OCI-LY7 (cell line): Measurements from ENCODE around the gene PRKG1.

Experiments used
- CTCF ChIP-seq: fragments of 200-600 bp; sonication (generic); conservative IDR thresholded peaks from 2 replicates; pipeline ENCODE4 v1.5.1; 2014; ENCODE audit warnings: mild to moderate bottlenecking, antibody characterized with exemption, low read length, moderate library complexity, mixed read lengths
- EZH2phosphoT487 ChIP-seq: fragments of 200-600 bp; sonication (generic); IDR thresholded peaks from 2 replicates; pipeline ENCODE4 v1.6.1; 2018; ENCODE audit warnings: low read depth, borderline replicate concordance, mild to moderate bottlenecking, mixed run types, antibody characterized with exemption, low read length, moderate library complexity, mixed read lengths

DNA sequence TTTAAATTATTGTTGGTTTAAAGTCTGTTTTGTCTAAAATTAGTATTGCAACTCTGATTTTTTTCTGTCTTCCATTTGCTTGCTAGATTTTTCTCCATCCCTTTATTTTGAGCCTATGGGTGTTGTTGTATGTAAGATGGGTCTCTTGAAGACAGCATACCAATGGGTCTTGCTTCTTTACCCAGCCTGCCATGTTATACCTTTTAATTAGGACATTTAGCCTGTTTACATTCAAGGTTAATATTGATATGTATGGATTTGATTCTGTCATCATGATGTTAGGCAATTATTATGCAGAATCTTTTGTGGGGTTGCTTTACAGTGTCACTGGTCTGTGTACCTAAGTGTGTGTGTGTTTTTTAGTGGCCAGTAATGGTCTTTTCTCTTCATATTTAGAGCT lies 906.5 kb downstream of the PRKG1 start:
- no peak for TF ChIP-seq CTCF
- no peak for TF ChIP-seq EZH2phosphoT487
